PC-3 (cell line): Measurements from ENCODE around the gene ABHD1.

Experiments
- CTCF ChIP-seq: fragments of 300-600 bp; sonication (generic); conservative IDR thresholded peaks from 2 replicates; pipeline ENCODE4 v1.5.1; 2017; ENCODE audit warnings: antibody characterized with exemption, low read depth, mild to moderate bottlenecking, low read length
- EZH2phosphoT487 ChIP-seq: fragments of 300-600 bp; sonication (generic); IDR thresholded peaks from 2 replicates; pipeline ENCODE4 v1.6.1; 2018; ENCODE audit warnings: mild to moderate bottlenecking, antibody characterized with exemption, low read length, borderline replicate concordance

DNA sequence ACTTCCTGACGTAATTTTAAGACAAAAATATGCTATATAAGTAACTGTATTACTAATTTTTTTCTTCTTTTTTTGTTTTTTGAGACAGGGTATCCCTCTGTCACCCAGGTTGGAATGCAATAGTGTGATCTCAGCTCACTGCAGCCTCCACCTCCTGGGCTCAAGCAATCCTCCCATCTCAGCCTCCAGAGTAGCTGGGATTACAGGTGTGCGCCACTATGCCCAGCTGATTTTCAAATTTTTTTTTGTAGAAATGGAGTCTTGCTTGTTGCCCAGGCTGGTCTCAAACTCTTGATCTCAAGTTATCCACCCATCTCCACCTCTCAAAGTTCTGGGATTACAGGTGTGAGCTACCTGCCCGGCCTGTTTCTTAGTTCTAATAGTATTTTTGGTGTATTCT lies 54.9 kb downstream of the ABHD1 start:
- TF ChIP-seq CTCF (no peak), EZH2phosphoT487 (no peak)
